GM18517 (cell line): ENCODE data around the gene KBTBD7.
"Not testable (repeated sequence)": the region's sequence is repeated elsewhere in the genome, so short reads cannot be mapped to it uniquely, and the experiment has no call there.

Source experiments
- ATAC-seq: cut with Tn5 transposase; IDR thresholded peaks from one replicate; pipeline ENCODE4 v1.9.1; 2021; ENCODE audit warnings: mild to moderate bottlenecking, moderate library complexity; ENCODE audit not compliant: unreplicated experiment

KBTBD7 gene

DNA sequence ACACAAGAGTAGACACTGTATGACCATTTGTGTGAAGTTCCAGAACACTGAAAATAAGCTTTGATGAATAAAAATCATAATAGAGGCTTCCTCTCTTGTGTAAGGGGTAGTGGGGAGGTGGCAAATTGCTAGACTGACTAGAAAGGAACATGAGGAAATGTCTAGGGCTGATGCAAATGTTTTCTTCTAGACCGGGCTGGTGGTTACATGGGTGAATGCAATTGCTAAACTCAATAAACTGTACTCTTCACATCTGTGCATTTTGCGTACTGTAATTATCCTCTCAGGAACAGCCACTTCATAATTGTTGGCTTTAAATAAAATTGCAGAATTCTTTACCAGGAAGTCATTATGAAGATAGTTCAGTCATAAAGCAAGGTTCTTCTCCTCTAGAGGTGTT is 5.2 kb upstream of the KBTBD7 start:
- no peak for ATAC-seq

DNA sequence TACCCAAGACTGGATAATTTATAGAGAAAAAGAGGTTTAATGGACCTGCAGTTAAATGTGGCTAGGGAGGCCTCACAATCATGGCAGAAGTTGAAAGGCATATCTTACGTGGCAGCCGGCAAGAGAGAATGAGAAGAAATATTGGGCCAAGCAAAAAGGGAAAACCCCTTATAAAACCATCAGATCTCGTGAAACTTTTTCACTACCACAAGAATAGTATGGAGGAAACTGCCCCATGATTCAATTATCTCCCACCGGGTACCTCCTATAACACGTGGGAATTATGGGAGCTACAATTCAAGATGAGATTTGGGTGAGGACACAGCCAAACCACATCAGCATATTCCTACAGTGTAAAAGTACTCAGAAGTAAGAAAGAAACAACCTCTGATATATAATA is 4.7 kb upstream of the KBTBD7 start:
- no peak for ATAC-seq

DNA sequence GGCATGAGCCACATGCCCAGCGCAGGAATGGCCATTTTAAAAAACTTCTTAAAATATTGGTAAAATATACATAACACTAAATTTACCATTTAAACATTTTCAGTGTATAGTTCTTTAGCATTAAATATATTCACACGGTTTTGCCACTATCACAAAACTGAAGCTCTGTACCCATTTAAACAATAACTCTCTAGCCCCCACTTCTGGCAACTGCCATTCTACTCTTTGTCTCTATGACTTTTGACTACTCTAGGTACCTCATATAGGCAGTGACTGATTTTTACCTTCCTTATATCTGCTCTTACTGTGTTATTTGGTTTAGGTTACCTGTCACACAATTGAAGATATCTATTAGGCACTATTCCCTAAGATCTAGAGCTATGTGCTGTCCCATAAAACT is 2.3 kb upstream of the KBTBD7 start:
- ATAC-seq, result no peak

DNA sequence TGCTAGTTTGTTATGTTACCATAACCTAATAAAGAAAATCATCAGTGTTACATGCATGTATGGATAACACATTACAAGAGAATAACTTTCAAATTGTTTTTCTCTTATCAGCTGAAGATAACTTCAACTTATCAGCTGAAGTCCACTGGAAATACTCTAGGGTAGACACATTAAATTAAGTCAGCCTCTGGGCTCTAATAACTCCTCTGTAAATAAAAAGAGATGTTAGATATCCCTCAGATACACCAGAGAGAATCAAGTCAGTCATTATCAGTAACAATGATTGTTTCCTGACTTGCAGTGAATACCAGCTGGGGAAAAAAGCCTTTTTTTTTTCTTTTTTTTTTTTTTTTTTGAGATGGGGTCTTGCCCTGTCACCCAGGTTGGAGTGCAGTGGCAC is 1.6 kb upstream of the KBTBD7 start:
- no peak for ATAC-seq

DNA sequence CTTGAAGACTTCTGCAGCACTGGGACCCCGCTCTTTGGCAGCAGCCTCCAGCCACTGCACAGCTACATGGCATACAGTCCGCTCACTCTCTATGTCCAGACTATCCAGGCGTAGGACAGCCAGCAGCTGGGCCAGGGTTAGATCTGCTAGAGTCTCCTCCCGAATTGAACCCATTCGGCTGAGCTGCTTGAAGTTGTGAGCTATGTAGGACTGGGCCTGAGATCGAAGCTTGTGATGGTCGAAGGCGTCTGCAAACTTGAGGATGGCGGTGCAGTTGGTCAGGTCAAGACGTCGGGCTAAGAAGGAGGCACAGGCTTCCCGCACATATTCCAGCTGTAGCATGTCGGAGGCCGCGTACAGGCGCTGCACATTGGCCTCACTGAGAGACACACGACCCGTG is 900 bp downstream of the KBTBD7 start:
- ATAC-seq, result no peak

DNA sequence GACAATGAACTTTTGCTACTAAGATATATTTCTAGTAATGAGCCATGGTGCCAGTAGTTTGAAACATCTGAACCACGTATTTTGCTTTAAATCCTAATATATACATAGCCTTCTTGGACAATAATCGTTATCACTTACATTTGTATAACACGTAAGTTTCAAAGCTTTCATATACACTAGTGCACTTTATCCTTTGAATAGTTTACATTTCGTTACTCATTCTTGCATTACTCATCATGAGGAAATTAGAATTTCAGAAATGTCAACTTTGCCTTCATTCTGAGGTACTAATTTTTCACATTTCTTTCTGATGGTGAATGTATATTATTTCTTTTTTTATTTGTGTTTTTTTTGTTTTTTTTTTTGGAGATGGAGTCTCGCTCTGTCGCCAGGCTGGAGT is 5.8 kb downstream of the KBTBD7 start:
- no peak for ATAC-seq

DNA sequence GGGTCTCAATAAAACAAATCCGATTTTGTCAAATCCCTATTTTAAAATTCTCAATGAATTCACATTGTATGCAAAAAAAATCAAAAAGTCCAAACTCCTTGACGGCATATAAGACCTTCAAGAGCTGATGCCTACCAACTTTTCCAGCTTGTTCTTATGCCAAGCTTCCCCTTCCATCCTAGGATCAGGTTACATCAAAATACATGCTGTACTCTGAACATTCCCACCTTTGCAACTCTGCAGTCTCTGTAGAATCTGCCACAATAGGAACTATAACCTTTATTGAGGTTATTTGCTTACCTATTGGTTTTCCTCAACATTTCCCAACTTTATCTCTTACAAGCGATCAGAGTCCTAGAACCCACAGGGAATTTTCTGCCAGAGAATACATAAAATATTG is 7.9 kb downstream of the KBTBD7 start:
- ATAC-seq, result no peak

DNA sequence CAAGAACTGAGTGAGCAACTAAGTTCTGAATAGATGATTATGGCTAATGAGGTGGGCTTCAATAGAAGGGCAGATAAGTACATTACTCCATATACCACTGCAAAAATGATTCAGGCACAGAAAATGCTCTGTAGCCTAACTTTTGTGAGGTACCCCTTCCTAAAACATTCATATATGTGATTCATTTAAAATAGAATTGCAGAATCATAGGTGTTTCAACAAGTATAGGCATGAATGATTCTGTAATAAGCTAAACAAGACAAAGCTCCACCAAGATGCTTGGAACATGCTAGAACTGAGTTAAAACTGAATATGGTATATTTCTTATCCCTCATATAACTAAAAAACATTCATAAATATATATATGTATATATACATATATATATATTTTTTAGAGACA is 12.1 kb downstream of the KBTBD7 start:
- ATAC-seq, result no peak

DNA sequence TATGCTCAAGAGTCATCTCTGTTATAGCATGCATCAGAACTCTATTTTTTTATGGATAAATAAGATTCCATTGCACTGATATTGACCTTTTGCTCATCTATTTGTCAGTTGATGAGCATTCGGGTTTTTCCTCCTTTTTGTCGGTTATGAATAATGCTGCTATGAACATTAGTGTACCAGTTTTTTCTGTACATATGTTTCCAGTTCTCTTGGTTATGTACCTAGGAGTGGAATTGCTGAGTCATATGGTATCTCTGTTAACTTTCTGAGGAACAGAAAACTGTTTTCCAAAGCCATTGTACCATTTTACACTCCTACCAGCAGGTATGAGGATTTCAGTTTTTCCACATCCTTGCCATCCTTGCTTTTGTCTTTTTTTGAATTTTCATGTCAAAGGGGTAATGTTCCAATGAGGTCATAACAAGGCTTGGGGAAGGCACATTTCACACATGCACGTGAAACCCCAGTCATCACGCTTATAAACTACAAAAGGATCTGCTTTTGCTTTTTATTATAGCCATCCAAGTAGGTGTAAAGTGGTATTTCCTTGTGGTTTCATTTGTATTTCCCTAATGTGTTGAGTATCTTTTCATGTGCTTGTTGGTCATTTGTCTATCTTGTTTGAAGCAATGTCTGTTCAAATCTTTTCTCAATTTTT is 14.6 kb downstream of the KBTBD7 start:
- ATAC-seq, result no peak

DNA sequence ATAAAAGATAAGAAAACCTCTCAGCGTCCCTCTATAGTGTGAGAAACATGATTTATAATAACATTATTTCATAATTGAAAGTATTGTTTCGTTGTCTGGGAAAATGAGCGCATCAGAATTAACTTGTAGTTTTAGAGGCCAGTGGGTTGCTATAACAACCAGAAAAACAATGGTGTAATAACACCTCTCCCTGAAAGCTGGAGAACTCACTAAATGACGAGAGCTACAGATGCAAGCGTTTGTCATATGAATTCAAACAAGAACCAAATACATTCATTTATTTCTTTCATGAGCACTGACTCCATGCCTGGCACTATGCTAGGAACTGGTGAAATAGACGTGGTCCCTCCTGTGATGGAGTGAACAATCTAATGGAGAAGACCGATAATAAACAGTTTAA is 16.3 kb downstream of the KBTBD7 start:
- no peak for ATAC-seq

DNA sequence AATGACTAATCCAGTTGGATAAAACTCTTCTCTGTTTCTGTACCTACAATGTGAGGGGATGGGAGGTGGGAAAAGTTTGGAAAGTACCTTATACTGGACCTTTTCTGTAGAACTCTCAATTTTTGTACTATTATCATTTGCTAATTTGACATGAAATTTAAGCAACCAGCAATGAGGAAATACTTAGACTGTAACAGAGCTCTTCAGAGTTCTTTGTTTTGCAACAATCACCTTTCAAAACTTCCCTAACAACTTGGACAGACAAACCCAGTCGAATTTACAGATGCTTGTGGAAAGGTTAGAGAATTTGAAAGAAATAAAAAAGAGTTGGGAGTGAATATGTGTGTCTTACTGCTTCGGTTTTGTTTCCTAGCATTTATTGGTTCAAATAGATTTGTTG is 16.8 kb downstream of the KBTBD7 start:
- ATAC-seq, result no peak

DNA sequence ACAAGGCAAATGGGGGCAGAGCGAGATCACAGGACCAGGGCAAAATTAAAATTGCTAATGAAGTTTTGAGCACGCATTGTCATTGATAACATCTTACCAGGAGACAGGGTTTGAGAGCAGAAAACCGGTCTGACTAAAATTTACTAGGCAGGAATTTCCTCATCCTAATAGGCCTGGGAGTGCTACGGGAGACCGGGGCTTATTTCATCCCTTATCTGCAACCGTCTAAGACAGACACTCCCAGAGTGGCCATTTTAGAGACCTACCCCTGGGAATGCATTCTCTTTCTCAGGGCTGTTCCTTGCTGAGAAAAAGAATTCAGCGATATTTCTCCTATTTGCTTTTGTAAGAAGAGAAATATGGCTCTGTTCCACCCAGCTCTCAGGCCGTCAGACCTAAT is 18.8 kb downstream of the KBTBD7 start:
- not testable (repeated sequence) for ATAC-seq

DNA sequence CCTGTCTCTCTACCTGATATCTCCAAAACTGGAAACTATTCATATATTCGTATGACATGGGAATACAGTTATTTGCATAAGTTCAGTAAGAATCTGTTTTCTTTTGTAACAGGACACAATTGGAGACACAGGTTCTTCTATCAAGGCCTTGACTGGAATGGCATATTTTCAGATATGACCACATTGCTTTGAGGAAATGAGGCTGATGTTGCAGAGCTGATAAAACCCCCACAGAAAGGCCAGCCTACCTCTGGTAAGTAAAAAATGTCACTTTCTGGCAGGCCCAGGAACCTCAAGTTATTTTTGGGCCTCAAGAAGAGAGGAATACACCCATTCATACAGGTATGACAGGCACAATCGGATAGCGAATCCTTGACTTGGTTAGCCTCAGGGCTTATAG is 32.2 kb downstream of the KBTBD7 start:
- ATAC-seq, result no peak

DNA sequence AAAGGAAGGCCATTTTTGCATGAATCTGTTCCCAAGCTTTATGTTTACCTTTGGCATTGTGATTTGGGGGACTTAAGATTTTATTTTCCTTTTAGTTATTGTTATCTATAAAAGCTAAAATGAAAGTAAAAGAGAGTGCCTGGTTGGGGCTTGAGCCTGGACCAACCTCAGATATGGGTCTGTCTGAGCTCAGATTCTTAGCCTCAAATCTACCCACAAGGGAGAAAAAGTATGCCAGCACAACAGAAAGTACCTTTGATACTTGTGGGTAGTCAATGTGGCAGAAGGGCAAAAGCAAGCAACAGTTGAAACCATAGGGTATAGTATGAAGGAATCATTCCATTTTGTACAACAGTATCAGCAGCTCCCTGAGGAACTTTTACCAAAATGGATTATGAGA is 35.2 kb downstream of the KBTBD7 start:
- no peak for ATAC-seq

DNA sequence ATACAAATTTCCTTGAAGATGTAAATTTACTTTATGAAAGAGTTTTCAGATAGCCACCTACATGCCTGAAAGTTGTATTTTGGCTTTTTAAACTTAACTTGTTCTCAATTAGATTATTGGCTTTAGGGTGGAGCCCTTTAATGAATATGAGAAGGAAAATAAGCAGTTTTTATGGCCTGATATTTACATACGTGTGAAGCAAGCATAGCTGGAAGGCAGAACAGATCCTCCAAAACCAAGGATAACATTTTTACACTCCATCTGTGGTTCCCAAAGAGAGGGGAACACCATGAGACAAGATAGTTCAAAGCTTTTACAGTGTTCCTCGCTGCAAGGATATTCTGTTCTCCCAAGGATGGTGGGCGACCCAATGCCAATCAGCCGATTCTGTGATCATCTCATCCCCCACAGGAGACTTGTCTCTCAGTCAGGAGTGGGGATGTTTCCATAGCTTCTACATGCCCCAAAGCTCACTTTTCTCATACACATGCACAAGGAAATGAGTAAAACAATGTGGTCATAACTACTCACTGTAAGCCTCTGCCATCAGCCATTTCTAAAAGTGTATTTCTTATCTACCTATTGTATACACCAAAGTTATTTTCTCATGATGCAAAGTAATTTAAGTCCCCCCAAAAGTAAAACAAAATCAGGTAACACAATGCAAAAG is 37.2 kb downstream of the KBTBD7 start:
- no peak for ATAC-seq

DNA sequence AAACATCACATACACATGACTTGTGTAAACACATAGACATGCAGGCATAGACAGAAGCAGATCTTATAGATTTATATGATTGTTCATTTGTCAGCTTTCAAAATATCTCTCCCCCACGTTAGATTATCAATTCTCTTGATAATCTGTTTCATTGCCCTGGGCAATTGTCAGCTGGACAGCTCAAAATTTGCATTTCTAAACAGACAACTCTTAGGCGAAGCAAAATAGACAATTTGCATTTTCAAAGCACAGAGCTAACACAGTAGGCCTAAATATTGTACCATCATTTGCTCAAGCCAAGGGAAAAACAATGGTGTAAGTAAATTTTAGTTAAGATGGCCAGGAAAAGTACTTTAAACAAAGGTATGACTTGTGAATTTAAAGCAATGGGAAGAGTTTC is 37.7 kb downstream of the KBTBD7 start:
- no peak for ATAC-seq

DNA sequence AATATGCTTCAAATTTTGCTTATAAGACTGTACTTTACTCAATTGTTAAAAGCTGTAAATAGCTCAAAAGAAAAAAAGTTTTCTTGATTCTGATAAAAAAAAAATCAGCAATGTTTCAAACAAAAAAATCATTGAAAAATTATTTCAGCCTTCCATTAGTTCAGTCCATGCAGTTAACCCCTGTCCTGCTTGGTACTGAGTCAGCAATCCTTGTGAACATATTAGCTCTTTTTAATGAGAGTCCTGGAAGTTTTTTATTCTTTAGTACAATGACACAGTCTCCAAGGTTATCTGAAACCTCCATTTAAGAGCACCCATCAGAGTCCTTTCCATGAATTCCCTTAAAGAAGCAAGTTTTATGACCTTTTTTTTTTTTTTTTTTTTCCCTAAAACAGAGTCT is 40.3 kb downstream of the KBTBD7 start:
- no peak for ATAC-seq

DNA sequence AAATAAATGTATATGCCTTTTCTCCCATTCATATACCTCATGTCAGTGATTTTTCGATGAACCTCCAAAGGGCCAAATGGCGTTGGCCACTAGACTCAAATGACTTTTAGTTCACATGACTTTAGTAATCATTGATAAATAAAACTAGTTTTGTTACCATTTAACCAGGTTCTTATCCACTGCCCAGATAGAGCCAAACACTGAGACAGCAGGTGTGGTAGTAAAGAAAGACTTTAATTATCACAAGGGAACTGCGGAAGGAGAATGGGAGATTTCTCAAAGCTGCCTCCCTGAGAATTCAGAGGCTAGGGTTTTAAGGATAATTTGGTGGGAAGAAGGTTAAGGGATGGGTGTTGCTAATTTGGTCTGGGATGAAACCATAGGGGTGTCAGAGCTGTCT is 42.4 kb downstream of the KBTBD7 start:
- ATAC-seq, result no peak

DNA sequence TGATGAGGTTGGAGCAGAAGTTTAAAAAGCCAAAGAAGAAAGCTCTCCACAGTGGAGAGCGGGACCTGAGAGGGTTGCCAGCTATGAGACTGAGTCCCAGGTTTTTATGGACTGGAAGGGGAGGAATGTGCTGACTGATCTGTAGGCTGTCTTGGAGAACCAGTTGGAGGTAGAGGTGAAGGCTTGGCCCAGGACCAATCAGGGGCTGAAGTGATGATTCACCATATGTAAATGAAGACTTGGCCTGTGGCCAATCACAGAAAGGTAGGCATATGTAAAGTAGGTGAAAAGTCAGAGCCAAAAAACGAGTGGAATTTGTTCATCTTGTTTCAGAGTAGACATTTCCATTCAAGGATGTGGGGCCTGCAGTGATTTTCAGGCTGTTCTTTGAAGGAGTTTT is 44.3 kb downstream of the KBTBD7 start:
- no peak for ATAC-seq

DNA sequence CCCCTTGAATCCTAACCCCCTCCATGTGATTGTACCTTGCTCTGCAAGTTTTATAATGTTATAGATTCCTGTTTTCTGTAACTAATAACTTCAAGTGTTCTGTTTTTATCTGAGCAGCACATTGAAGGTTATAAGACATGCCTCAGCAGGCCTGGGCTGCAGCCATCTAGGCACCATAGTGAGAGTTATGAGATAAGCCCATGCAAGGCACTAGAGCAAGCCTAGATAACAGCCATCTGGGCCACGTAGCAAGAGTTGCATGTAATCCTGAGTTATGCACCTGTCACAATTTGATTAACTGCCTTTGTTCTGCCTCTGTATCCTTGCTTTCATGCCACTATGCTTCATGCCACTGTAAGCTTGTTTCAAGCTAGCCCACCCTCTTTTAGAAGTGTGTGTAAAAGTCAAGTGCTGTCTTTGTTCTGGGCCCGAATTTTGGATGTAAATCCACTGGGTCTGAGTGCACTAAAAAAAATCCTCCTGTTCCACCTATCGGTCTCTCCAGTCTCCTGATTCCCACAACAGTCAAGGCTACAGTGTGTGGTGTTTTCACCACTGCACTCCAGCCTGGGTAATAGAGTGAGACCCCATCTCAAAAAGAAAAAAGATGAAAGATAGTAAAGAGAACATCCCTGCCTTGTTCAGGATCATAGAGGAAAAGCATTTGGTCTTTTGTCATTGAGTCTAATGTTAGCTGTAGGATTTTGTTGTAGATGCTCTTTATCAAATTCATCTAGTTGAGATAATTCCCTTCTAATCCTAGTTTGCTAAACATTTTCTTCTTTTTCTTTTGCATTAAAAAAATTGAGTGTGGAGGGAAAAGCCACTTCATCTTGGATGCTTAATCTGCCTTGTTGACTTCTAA is 45.7 kb downstream of the KBTBD7 start:
- no peak for ATAC-seq

DNA sequence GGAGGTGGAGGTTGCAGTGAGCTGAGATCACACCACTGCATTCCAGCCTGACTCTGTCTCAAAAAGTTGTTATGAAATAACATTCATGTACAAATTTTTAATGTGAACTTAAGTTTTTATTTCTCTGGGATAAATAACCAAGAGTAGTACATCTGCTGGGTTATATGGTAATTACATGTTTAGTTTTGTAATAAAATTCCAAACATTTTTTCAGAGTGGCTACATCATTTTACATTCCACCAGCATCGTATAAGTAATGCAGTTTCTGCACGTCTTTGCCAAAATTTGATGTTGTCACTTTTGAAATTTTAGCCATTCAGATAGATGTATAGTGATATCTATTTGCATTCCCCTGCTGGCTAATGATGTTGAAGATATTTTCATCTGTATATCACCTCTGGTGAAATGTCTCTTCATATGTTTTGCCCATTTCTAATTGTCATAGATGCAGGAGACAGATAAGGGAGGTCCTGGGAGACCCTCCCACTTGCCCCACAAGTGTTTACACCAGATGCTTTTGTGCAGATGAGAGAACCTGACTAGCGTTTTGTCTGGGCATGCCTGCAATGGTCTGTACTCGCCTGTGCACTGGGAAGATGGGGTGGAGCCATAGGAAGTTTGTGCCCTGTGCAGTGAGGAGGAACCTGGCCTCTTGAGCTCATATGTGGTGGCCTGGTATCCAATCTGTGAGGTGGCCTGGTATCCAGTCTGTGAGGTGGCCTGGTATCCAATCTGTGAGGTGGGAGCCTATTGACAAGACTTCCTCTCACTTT is 49.0 kb downstream of the KBTBD7 start:
- ATAC-seq, result no peak
